HEK293 (cell line): ENCODE measurements around the gene TMEM100.

Experiments
- BCL11B ChIP-seq: fragments of 450-650 bp; formaldehyde crosslinking; IDR thresholded peaks from 2 replicates; pipeline ENCODE4 v1.5.1; 2016; ENCODE audit warnings: low read depth, missing biosample characterization, missing genetic modification characterization
- GLIS1 ChIP-seq: fragments of 450-650 bp; formaldehyde crosslinking; IDR thresholded peaks from 2 replicates; pipeline ENCODE4 v1.5.1; 2016; ENCODE audit warnings: missing biosample characterization, missing genetic modification characterization
- HIC1 ChIP-seq: fragments of 450-650 bp; formaldehyde crosslinking; IDR thresholded peaks from 2 replicates; pipeline ENCODE4 v1.5.1; 2016; ENCODE audit warnings: missing biosample characterization, missing genetic modification characterization
- KLF17 ChIP-seq: fragments of 450-650 bp; formaldehyde crosslinking; IDR thresholded peaks from 2 replicates; pipeline ENCODE4 v1.5.1; 2016; ENCODE audit warnings: missing biosample characterization, missing genetic modification characterization
- KLF7 ChIP-seq: fragments of 450-650 bp; formaldehyde crosslinking; IDR thresholded peaks from 2 replicates; pipeline ENCODE4 v1.5.1; 2016; ENCODE audit warnings: missing biosample characterization, missing genetic modification characterization, borderline replicate concordance
- MZF1 ChIP-seq: fragments of 450-650 bp; formaldehyde crosslinking; IDR thresholded peaks from 2 replicates; pipeline ENCODE4 v1.5.1; 2017; ENCODE audit warnings: missing biosample characterization, missing genetic modification characterization, borderline replicate concordance
- PRDM1 ChIP-seq: fragments of 450-650 bp; formaldehyde crosslinking; IDR thresholded peaks from 2 replicates; pipeline ENCODE4; 2016; ENCODE audit warnings: missing biosample characterization, missing genetic modification characterization
- PRDM10 ChIP-seq: fragments of 450-650 bp; formaldehyde crosslinking; IDR thresholded peaks from 2 replicates; pipeline ENCODE4 v1.5.1; 2016; ENCODE audit warnings: missing biosample characterization, missing genetic modification characterization
- SP2 ChIP-seq: fragments of 450-650 bp; formaldehyde crosslinking; IDR thresholded peaks from 2 replicates; pipeline ENCODE4 v1.5.1; 2016; ENCODE audit warnings: missing biosample characterization, missing genetic modification characterization
- ZBTB10 ChIP-seq: fragments of 450-650 bp; formaldehyde crosslinking; IDR thresholded peaks from 2 replicates; pipeline ENCODE4 v1.5.1; 2016; ENCODE audit warnings: missing biosample characterization, missing genetic modification characterization
- ZEB2 ChIP-seq: fragments of 450-650 bp; formaldehyde crosslinking; IDR thresholded peaks from 2 replicates; pipeline ENCODE4 v1.5.1; 2016; ENCODE audit warnings: missing biosample characterization, missing genetic modification characterization
- ZFHX2 ChIP-seq: fragments of 450-650 bp; formaldehyde crosslinking; conservative IDR thresholded peaks from 2 replicates; pipeline ENCODE4 v1.5.1; 2016; ENCODE audit warnings: missing biosample characterization, missing genetic modification characterization
- ZFP37 ChIP-seq: fragments of 450-650 bp; formaldehyde crosslinking; IDR thresholded peaks from 2 replicates; pipeline ENCODE4 v1.5.1; 2016; ENCODE audit warnings: missing biosample characterization, missing genetic modification characterization
- ZNF248 ChIP-seq: fragments of 450-650 bp; formaldehyde crosslinking; IDR thresholded peaks from 2 replicates; pipeline ENCODE4 v1.5.1; 2017; ENCODE audit warnings: missing biosample characterization, missing genetic modification characterization
- ZNF26 ChIP-seq: fragments of 450-650 bp; formaldehyde crosslinking; IDR thresholded peaks from 2 replicates; pipeline ENCODE4 v1.5.1; 2016; ENCODE audit warnings: missing biosample characterization, missing genetic modification characterization
- ZNF335 ChIP-seq: fragments of 450-650 bp; formaldehyde crosslinking; conservative IDR thresholded peaks from 2 replicates; pipeline ENCODE4 v1.5.1; 2016; ENCODE audit warnings: missing biosample characterization, missing genetic modification characterization
- ZNF37A ChIP-seq: fragments of 450-650 bp; IDR thresholded peaks from 2 replicates; pipeline ENCODE4 v1.5.1; 2018; ENCODE audit warnings: missing biosample characterization, missing genetic modification characterization
- ZNF423 ChIP-seq: fragments of 450-650 bp; formaldehyde crosslinking; IDR thresholded peaks from 2 replicates; pipeline ENCODE4 v1.5.1; 2016; ENCODE audit warnings: missing biosample characterization, missing genetic modification characterization
- ZNF449 ChIP-seq: fragments of 450-650 bp; formaldehyde crosslinking; IDR thresholded peaks from 2 replicates; pipeline ENCODE4 v1.5.1; 2017; ENCODE audit warnings: missing biosample characterization, mild to moderate bottlenecking, missing genetic modification characterization, moderate library complexity
- ZNF600 ChIP-seq: fragments of 450-650 bp; formaldehyde crosslinking; IDR thresholded peaks from 2 replicates; pipeline ENCODE4 v1.5.1; 2016; ENCODE audit warnings: missing biosample characterization, missing genetic modification characterization
- ZNF660 ChIP-seq: fragments of 450-650 bp; IDR thresholded peaks from 2 replicates; pipeline ENCODE4 v1.5.1; 2018; ENCODE audit warnings: missing biosample characterization, mild to moderate bottlenecking, missing genetic modification characterization
- ZNF692 ChIP-seq: fragments of 450-650 bp; formaldehyde crosslinking; IDR thresholded peaks from 2 replicates; pipeline ENCODE4 v1.5.1; 2016; ENCODE audit warnings: missing biosample characterization, missing genetic modification characterization
- ZXDB ChIP-seq: fragments of 450-650 bp; formaldehyde crosslinking; IDR thresholded peaks from 2 replicates; pipeline ENCODE4 v1.5.1; 2016; ENCODE audit warnings: missing biosample characterization, missing genetic modification characterization

The TMEM100 gene

GRCh38 chr17:55750750-55751657 is 28.3 kb upstream of the TMEM100 start, which contains the start of gene PCTP (continued):
- TF ChIP-seq ZNF449 (peak; percentile 56; the same call in 1 of the 2 replicates), ZBTB10 (tag by site-specific recombination) (0 out of 2 replicates have a peak, but pooled peaks have one; percentile 15), GLIS1 (tag by site-specific recombination) (peak; percentile 34; the same call in 1 of the 2 replicates), KLF17 (tag by site-specific recombination) (0 out of 2 replicates have a peak, but pooled peaks have one; percentile 55), BCL11B (tag by site-specific recombination) (peak; percentile 76; the same call in 1 of the 2 replicates), ZNF37A (tag by site-specific recombination) (no peak), ZNF660 (tag by site-specific recombination) (peak; percentile 33; the same call in 1 of the 2 replicates), ZNF248 (tag by site-specific recombination) (no peak), MZF1 (no peak), SP2 (peak; percentile 94), PRDM10 (tag by site-specific recombination) (peak; percentile 52; the same call in 1 of the 2 replicates), PRDM1 (tag by site-specific recombination) (peak; percentile 67), ZEB2 (tag by site-specific recombination) (peak; percentile 44; the same call in 1 of the 2 replicates), ZFHX2 (peak; percentile 36; the same call in 1 of the 2 replicates), ZXDB (tag by site-specific recombination) (peak; percentile 87), KLF7 (tag by site-specific recombination) (peak; percentile 44; the same call in 1 of the 2 replicates), ZNF600 (tag by site-specific recombination) (peak; percentile 76), ZNF335 (tag by site-specific recombination) (peak; percentile 99), ZNF423 (tag by site-specific recombination) (0 out of 2 replicates have a peak, but pooled peaks have one; percentile 8), ZNF692 (0 out of 2 replicates have a peak, but pooled peaks have one; percentile 50), ZFP37 (tag by site-specific recombination) (peak; percentile 80; the same call in 1 of the 2 replicates), ZNF26 (tag by site-specific recombination) (no peak), HIC1 (tag by site-specific recombination) (peak; percentile 87)
